GM23248 (cell line): ENCODE results near the gene NMT1. TPM values are rescaled to one million over a fixed set of nuclear protein-coding genes. Genes with fewer than 3 reads are reported as not detected.
A peak's percentile ranks its signal among the peaks of the same experiment; 100 is the strongest.

Source experiments
- DNase-seq: peaks from one replicate; pipeline ENCODE4 v3.0.0-alpha.2; 2015
- H2AFZ ChIP-seq: fragments of 200-600 bp; sonication (generic); 2 replicates; pipeline ENCODE4 v1.6.1; 2016; ENCODE audit warnings: antibody characterized with exemption
- H3F3A ChIP-seq: fragments of 200-600 bp; sonication (generic); 2 replicates; pipeline ENCODE4 v1.6.1; 2016; ENCODE audit warnings: mild to moderate bottlenecking, antibody characterized with exemption, mixed run types; ENCODE audit not compliant: insufficient read depth
- H3K27ac ChIP-seq: fragments of 200-600 bp; sonication (generic); 2 replicates; pipeline ENCODE4 v1.5.1; 2016; ENCODE audit warnings: mild to moderate bottlenecking
- H3K27me3 ChIP-seq: fragments of 200-600 bp; sonication (generic); replicated peaks from 2 replicates; pipeline ENCODE4 v1.6.1; 2016; ENCODE audit warnings: mild to moderate bottlenecking; ENCODE audit not compliant: insufficient read depth
- H3K36me3 ChIP-seq: fragments of 200-600 bp; sonication (generic); 2 replicates; pipeline ENCODE4 v1.6.1; 2016; ENCODE audit warnings: low read depth, mild to moderate bottlenecking
- H3K4me1 ChIP-seq: fragments of 200-600 bp; sonication (generic); 2 replicates; pipeline ENCODE4 v1.6.1; 2016; ENCODE audit warnings: mild to moderate bottlenecking; ENCODE audit not compliant: insufficient read depth
- H3K4me2 ChIP-seq: fragments of 200-600 bp; sonication (generic); one replicate; pipeline ENCODE4 v1.6.1; 2016; ENCODE audit warnings: mild to moderate bottlenecking; ENCODE audit not compliant: unreplicated experiment
- H3K4me3 ChIP-seq: fragments of 200-600 bp; sonication (generic); 2 replicates; pipeline ENCODE4 v1.5.1; 2016; ENCODE audit warnings: mild to moderate bottlenecking
- H3K79me2 ChIP-seq: fragments of 200-600 bp; sonication (generic); 2 replicates; pipeline ENCODE4 v1.6.1; 2016; ENCODE audit warnings: mild to moderate bottlenecking; ENCODE audit not compliant: insufficient read depth
- H3K9ac ChIP-seq: fragments of 200-600 bp; sonication (generic); 2 replicates; pipeline ENCODE4 v1.6.1; 2016; ENCODE audit warnings: mild to moderate bottlenecking
- H3K9me2 ChIP-seq: fragments of 200-600 bp; sonication (generic); 2 replicates; pipeline ENCODE4 v1.6.1; 2016; ENCODE audit warnings: mixed run types, mild to moderate bottlenecking, moderate library complexity; ENCODE audit not compliant: insufficient read depth
- H3K9me3 ChIP-seq: fragments of 200-600 bp; sonication (generic); one replicate; pipeline ENCODE4 v1.6.1; 2017; ENCODE audit warnings: low read depth
- H4K20me1 ChIP-seq: fragments of 200-600 bp; sonication (generic); 2 replicates; pipeline ENCODE4 v1.6.0; 2016; ENCODE audit not compliant: insufficient read depth
- EZH2 ChIP-seq: fragments of 200-600 bp; sonication (generic); IDR thresholded peaks from 2 replicates; pipeline ENCODE4 v1.6.1; 2018; ENCODE audit warnings: antibody characterized with exemption, mild to moderate bottlenecking; ENCODE audit not compliant: insufficient read depth, poor library complexity, severe bottlenecking
- EZH2phosphoT487 ChIP-seq: fragments of 200-600 bp; sonication (generic); IDR thresholded peaks from 2 replicates; pipeline ENCODE4 v1.6.1; 2018; ENCODE audit warnings: antibody characterized with exemption, moderate library complexity, mild to moderate bottlenecking, low read depth; ENCODE audit not compliant: insufficient read depth
- WGBS, 2 experiments: methylation state at CpG; one replicate each; pipeline ENCODE4 v1.1.6; 2015 to 2017; ENCODE audit warnings: low lambda C conversion rate in 2 of 2, low coverage in 1 of 2; ENCODE audit errors: missing lambda C conversion rate in 2 of 2; 5-methylcytosine and 5-hydroxymethylcytosine counted together
- in situ Hi-C: fragments of 300-500 bp; cut with MboI; formaldehyde crosslinking; loops from 2 replicates; pipeline ENCODE4 v1.15.0; 2020
- polyA plus RNA-seq: library from polyadenylated mRNA; unstranded; fragments of >200 nt; fragmentation: Nextera tagmentation; extraction: Ambion mirVana; gene quantifications from 2 replicates; pipeline ENCODE4 v1.2.1, GENCODE V29; 2016
- total RNA-seq: library from RNA; depleted of rRNA; stranded (reverse); fragments of >200 nt; shearing (Covaris generic); gene quantifications from 2 replicates; pipeline ENCODE4 v1.2.3, GENCODE V29; 2014

Gene NMT1
- total and polyA plus RNA-seq, 2 experiments from 2014 or later: 61.8 to 95.7 TPM

- no peak overlapping the region for H3K4me3 ChIP-seq
- H3F3A ChIP-seq: peaks cover 1% of the 10 kb centered on the region; the same call in 1 of the 2 replicates
- no peak for DNase-seq
- H3K79me2 ChIP-seq: peaks cover 100% of the 10 kb centered on the region
- no peaks in the 10 kb centered on the region for H4K20me1 ChIP-seq
- H3K27me3 ChIP-seq: no peaks in the 10 kb centered on the region
- H3K36me3 ChIP-seq: 0 out of 2 replicates have a peak, but pooled peaks cover 3% of the 10 kb centered on the region
- no peak overlapping the region for H2AFZ ChIP-seq
- no peaks in the 10 kb centered on the region for H3K9me3 ChIP-seq
- no peak overlapping the region for H3K9ac ChIP-seq
- H3K27ac ChIP-seq: 0 out of 2 replicates have a peak overlapping the region, but pooled peaks have one; percentile 2
- 52 to 68% methylated on average over 2 of the region's 2 CpGs for WGBS, 2 experiments
- H3K9me2 ChIP-seq: no peaks in the 10 kb centered on the region
- peaks cover 15% of the 10 kb centered on the region for H3K4me1 ChIP-seq
- H3K4me2 ChIP-seq: no peak overlapping the region
- in situ Hi-C loops: no loop called here
- TF ChIP-seq EZH2 (no peak), EZH2phosphoT487 (no peak)
Observed at GRCh38 chr17:45067637-45068036, 6.5 kb downstream of the NMT1 start.

GRCh38 chr17:45070001-45070400, 8.9 kb downstream of the NMT1 start:
- no peaks in the 10 kb centered on the region for H3K9me2 ChIP-seq
- no peak overlapping the region for H3K9ac ChIP-seq
- peaks cover 24% of the 10 kb centered on the region for H3F3A ChIP-seq
- H3K27ac ChIP-seq: no peak overlapping the region
- no peak overlapping the region for H3K4me2 ChIP-seq
- H3K27me3 ChIP-seq: no peaks in the 10 kb centered on the region
- peaks cover 94% of the 10 kb centered on the region for H3K79me2 ChIP-seq
- no peak overlapping the region for H2AFZ ChIP-seq
- no peaks in the 10 kb centered on the region for H4K20me1 ChIP-seq
- H3K4me1 ChIP-seq: peaks cover 27% of the 10 kb centered on the region
- H3K4me3 ChIP-seq: no peak overlapping the region
- no peak for TF ChIP-seq EZH2
- TF ChIP-seq EZH2phosphoT487: no peak
- no peak for DNase-seq
- H3K9me3 ChIP-seq: no peaks in the 10 kb centered on the region
- WGBS, 2 experiments: 97% methylated on average over 8 of the region's 8 CpGs
- 0 out of 2 replicates have a peak, but pooled peaks cover 3% of the 10 kb centered on the region for H3K36me3 ChIP-seq
- in situ Hi-C loops: no loop called here

- no peaks in the 10 kb centered on the region for H3K9me3 ChIP-seq
- no peaks in the 10 kb centered on the region for H3K27me3 ChIP-seq
- H3K27ac ChIP-seq: no peak overlapping the region
- peaks cover 28% of the 10 kb centered on the region for H3K4me1 ChIP-seq
- in situ Hi-C loops: no loop called here
- no peak overlapping the region for H2AFZ ChIP-seq
- H3F3A ChIP-seq: peaks cover 24% of the 10 kb centered on the region
- H3K36me3 ChIP-seq: 0 out of 2 replicates have a peak, but pooled peaks cover 3% of the 10 kb centered on the region
- H4K20me1 ChIP-seq: no peaks in the 10 kb centered on the region
- no peaks in the 10 kb centered on the region for H3K9me2 ChIP-seq
- DNase-seq: no peak
- no peak for TF ChIP-seq EZH2phosphoT487
- no peak for TF ChIP-seq EZH2
- H3K9ac ChIP-seq: no peak overlapping the region
- peaks cover 94% of the 10 kb centered on the region for H3K79me2 ChIP-seq
- H3K4me2 ChIP-seq: no peak overlapping the region
- 91 to 93% methylated on average over 2 of the region's 2 CpGs for WGBS, 2 experiments
- H3K4me3 ChIP-seq: no peak overlapping the region
Observed at GRCh38 chr17:45070809-45071208, 9.7 kb downstream of the NMT1 start.

GRCh38 chr17:45073414-45074070, 12.4 kb downstream of the NMT1 start:
- Histone ChIP-seq H3K9me3 (no peaks in the 10 kb centered on the region), H3K27ac (peak overlapping the region; percentile 94), H4K20me1 (no peaks in the 10 kb centered on the region), H3F3A (peaks cover 24% of the 10 kb centered on the region), H3K27me3 (no peaks in the 10 kb centered on the region), H3K4me2 (peak overlapping the region; percentile 65), H3K9ac (peak overlapping the region; percentile 62), H3K4me1 (peaks cover 32% of the 10 kb centered on the region), H3K4me3 (no peak overlapping the region), H3K79me2 (peaks cover 94% of the 10 kb centered on the region), H3K9me2 (no peaks in the 10 kb centered on the region), H2AFZ (peak overlapping the region; percentile 39; the same call in 1 of the 2 replicates), H3K36me3 (no peaks in the 10 kb centered on the region)
- in situ Hi-C loops: no loop called here
- WGBS, 2 experiments: 23 to 28% methylated on average over 5 of the region's 5 CpGs
- TF ChIP-seq EZH2: no peak
- TF ChIP-seq EZH2phosphoT487: no peak
- DNase-seq: peak; percentile 81
